NCI-H510A (cell line): ENCODE measurements around the gene SHPK.

Experiments
- DNase-seq: peaks from one replicate; lab custom pipeline; 2025; lab: John Stamatoyannopoulos, UW

SHPK gene

DNA sequence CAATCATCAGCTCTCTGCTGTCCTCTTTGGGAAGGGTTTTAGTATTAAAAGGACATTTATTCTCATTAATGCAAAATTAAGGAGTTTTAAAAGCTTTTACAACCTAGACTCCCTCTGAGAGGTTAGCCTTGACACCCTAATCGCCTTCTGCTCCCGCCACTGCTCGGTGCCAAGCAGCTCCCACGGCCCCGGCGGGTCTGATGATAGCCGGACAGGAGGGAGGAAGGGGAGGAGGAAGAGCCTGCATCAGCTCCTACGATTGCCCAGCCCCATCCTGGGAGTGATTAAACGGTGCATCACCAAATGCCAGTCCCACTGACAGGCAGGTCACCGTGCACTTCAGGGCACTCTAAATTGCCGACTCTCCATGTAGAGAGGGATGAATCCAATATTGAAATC lies 8.3 kb downstream of the SHPK start:
- DNase-seq: no peak

- no peak for DNase-seq
These were observed 8.9 kb downstream of the SHPK start for GRCh38 chr17:3626831-3627768.

DNA sequence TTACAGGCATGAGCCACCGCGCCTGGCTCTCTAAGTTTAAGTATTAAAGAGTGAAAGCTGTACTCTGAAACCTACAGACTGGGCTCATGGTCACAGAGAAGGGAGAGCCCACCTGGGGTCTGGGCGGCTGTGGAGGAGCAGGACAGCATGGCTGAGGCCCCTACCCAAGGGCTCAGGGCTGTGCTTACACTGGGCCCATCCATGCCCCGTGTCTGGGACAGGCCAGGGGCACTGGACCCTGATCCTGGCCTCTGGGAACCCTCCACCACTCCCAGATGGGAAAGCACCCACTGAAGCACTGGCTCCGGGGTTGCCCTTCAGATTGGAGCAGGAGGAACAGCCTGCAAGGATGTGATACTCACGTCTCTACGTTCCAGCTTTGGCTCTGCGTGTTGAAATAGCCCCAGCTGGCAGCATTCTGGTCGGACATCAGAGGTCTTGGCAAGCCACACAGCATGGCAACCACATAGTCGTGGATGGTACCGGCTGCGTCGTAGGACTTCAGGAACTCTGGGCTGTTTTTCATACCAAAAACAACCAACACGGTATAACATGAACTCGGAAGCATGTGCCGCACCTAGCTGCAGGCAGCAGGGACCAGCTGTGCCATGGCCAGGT lies 13.0 kb downstream of the SHPK start:
- no peak for DNase-seq

DNA sequence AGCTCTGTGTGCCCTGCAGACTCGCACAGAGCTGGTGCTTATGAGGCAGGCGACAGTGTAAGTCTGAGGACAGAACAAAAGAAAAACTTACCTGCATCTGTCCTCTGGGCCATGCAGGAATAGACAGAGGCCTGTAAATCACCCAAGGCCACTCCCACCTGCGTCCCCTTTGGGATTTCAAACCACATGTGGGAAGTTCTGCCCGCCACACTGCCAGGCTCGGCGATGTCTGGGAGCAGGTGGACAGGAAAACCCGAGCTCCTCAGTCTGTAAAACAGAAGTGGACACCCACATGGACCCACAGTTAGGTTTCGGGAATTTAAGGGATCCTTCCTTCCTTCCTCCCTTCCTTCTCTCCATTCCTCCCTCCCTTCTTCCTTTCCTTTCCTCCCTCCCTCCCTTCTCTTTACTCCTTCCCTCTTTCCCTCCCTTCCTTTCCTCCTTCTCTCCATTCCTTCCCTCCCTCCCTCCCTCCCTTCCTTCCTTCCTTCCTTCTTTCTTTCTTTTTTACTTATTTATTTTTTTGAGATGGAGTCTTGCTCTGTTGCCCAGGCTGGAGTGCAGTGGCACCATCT lies 14.8 kb downstream of the SHPK start:
- no peak for DNase-seq

- DNase-seq: no peak
These were observed 20.7 kb downstream of the SHPK start for GRCh38 chr17:3615160-3615870.

DNA sequence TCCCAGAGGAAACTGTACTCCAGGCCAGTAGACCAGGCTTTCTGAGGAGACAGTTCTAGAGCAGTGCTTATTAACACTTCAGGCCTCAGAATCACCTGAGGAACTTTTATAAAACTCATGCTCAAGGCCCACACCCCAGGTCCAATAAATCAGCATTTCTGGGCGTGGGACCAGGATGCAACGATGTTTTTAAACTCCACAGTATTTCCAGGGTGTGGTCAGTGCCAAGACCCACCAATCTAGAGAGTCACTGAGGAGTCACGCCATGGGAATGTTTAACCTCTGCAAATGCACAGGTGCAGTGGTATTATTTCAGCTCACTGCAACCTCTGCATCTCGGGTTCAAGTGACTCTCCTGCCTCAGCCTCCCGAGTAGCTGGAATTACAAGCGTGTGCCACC lies 22.9 kb downstream of the SHPK start:
- no peak for DNase-seq

DNA sequence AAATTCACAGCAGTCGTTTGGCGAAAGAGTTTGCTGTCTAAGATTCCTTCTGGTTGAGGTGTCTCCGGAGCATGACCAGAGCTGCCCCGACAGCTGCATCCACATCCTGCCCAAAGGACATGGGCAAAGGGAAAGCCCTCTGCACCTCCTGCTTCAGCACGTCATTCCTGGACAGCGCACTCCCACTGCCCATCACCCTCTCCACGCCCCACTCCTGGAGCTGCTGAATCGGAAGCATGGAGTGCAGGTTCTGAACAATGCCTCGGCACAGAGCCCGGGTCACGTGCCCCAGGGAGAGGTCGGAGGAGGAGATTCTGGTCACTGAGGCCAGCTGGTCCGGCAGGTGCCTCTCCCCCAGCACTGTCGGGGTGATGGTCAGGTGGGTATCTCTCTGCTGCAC lies 25.5 kb downstream of the SHPK start:
- no peak for DNase-seq

GRCh38 chr17:3609689-3610088 lies 26.4 kb downstream of the SHPK start:
- no peak for DNase-seq

DNA sequence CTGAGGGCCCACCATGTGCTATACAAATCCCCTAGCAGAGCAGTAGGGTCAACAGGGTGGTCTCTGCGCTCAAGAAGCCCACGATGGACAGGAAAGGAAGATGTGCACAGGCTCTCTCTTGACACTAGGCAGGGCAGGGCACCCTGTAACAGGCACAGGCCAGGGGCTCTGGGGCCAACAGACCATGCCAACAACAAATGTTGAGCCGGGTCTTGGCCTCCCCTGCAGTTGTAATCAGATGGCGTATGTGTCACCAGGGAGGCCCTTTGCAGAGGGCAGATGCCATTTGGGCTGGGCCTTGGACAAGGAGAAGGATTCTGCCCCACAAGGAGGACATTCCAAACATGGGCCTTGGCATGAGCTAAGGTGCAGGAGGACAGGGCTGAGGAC lies 32.2 kb downstream of the SHPK start:
- DNase-seq: no peak

DNA sequence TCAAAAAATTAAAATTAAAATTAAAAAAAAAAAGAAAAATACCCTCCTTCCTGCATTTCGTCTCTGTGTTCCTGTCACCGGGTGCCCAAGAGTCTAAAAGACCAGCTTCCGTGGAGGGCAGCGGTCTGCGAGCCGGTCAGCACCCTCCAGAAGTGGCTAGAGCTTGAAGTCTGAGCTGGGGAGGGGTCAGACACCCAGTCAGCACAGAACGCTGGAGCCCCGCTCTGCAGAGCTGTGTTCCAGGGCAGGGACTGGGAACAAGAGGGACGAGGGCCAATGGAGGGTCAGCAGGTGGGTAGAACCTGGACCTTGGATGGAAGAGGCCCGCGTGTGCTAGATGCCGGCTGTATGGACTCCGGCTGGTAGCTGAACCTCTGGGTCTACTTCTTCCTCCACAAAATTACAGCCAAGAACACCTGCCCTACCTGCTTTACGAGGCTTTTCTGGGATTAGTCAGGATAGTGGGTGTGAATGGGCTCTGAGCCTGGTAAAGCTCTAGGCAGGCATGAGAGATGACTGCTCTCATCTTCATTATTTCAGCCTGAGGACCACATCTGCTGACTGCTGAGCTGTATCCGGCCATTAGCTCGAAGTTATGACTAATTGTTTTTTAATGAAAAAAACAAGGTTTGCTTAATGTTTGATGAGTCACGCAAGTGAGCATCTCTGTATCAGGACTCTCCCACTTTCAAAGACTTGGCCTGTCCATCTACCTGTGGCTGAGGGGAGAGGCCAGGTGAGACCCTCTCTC lies 32.8 kb downstream of the SHPK start:
- no peak for DNase-seq

DNA sequence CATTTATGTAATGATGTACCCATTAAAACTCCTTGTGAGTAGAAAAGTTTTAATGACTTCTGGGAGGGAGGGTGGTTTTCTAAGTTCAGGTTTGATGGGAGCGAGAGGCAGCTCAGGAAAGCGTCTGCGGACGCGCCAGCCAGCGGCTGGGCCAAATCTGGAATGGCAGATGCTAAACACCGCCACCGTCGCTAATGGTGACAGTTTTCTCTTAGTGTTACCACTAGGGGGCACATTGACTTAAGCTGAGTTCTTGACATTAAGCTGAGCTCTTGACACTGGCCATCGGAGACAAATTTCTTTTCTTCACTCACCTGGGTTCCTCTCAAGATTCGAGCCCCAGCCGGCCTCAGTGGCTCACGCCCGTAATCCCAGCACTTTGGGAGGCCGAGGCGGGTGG lies 33.6 kb downstream of the SHPK start:
- DNase-seq: no peak

DNA sequence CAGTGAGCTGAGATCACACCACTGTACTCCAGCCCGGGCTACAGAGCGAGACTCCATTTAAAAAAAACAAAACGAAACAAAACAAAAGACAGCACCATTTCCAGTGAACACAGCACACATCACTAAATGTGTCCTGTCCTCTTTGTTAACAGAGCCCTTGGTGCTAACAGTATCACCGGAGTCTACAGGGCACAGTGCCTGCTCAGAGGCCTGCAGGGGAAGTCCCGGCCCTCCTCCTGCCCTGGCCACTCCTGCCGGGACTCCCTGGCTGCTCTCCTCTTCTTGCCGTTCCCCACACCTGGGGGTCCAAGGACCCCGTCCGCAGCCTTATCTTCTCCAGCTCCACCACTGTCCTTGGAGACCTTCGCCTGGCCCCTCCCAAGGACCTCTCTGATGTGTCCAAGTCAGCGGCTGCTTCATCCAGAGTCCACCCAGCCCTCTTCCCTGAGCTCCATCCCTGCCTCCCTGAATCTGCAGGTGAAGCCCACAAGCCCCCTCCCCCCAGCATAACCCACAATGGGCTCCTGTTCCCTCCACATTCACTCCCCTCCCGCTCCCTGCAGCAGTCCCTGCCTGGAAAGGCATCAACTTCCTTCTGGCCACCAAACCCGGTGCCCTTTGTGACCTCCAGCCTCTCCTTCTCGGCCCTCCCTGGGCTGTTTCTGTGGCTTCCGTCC lies 35.4 kb downstream of the SHPK start:
- no peak for DNase-seq

- DNase-seq: no peak
These were observed 38.0 kb downstream of the SHPK start for GRCh38 chr17:3598078-3598477.

DNA sequence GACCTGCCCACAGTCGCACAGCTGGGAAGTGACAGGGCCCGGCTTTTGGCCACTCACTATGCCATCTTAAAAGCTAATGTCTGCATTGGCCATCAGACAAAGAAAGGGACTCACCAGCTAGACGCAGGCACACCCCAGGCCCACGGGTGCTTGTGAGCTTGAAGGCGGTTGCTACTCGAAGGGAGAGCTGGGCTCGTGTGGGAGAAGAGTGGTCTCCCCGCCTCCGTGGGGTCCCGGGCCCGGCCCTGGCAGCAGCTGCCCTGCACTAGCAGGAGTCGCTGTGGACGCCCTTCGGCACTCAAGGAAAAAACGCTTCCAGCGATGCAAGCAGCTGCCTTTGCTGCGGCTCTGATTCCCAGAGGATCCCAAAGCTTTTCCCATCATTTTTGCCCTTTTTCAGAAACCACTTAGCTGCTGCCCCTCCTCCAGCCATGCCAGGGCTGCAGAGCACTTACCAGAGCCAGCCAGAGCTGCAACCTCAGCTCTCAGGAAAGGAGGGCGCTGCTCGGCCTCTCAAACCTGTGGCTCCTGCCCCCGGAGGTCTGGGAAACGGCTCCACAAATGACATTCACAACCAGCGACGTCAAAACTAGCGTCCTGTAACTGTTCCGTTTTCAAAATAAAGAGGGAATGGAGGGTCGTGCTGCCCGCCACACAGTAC lies 39.1 kb downstream of the SHPK start:
- DNase-seq: no peak

- DNase-seq: no peak
These were observed 41.1 kb downstream of the SHPK start for GRCh38 chr17:3594976-3595375.

DNA sequence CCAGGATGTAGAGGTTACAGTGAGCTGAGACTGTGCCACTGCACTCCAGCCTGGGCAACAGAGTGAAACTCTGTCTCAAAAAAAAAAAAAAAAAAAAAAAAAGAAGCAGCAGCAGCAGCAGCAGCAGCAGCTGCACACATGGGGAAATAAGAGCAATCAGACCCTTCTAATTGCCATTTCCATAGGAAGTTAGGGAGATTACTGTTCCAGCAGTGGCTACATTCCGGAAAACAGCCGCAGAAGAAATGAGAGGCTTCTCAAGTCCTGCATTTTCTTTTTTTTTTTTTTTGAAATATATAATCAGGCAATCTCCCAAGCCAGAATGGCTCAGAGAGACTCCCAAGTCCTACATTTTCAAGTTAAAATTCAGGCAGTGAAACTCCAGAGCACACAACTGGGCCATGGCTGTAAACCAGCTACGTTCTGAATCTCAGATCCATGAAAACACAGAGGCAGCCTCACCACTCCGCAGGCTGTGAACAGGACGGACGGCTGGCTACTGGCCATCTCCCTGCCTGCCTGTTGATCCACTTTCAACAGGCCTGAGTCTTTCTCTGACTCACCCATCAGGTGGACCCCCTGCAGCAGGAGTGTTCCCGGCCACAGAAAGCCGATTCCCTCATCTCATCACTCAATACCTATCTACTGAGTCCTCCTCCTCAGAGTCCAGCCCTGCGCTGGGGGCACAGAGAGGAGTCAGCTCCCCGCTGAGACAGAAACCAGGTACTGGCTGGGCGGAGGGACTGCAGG lies 41.8 kb downstream of the SHPK start:
- no peak for DNase-seq

- no peak for DNase-seq
These were observed 42.7 kb downstream of the SHPK start for GRCh38 chr17:3593384-3593783.

GRCh38 chr17:3592216-3592860 lies 43.7 kb downstream of the SHPK start:
- no peak for DNase-seq

- DNase-seq: no peak
These were observed 45.3 kb downstream of the SHPK start for GRCh38 chr17:3590768-3591167.

GRCh38 chr17:3590231-3590630 lies 45.8 kb downstream of the SHPK start:
- DNase-seq: no peak
